ENCODE results near the gene KMO. TPM values are rescaled to one million over a fixed set of nuclear protein-coding genes. Genes with fewer than 3 reads are reported as not detected.

Gene KMO
- total and polyA plus RNA-seq, 2 donors (not counting 3 experiments of a cell fraction or from before 2014, with no cell fraction given): not detected

DNA sequence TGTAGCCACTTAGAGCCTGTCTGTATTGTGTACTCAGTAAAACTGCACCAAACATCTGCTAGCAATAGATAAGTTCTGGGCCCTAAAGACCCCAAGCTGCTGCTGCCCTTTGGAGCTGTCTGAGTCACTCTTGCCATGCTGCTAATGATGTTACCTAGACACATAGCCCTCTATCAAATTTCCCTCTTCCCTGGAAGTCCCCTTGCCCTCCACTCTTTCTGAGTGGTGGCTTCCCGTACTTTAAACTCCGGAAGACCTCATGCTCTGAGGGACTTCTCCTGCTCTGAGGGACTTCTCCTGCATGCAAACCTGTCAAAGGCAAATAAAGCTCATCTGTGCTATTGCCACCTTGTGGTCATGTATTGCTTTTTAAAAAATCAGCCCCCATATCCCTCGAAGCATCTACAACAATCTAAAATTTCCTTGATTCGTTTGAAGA lies 46.6 kb upstream of the KMO start:
- dilution Hi-C loops (cut with MboI; ENCODE audit: extremely low pct_ligation_motif_present, low sequenced_read_pairs): no loop called here
- no peak overlapping the region for H3K27ac ChIP-seq (ENCODE audit: insufficient read depth, low read depth, low read length)
- no peaks in the 10 kb centered on the region for H3K9me1 ChIP-seq (replicated peaks; ENCODE audit: control insufficient read depth, extremely low read depth, insufficient read depth, low read length)
- H3K4me1 ChIP-seq (ENCODE audit: control insufficient read depth, extremely low read depth, insufficient read depth, low read length): peaks cover 40% of the 10 kb centered on the region
- H3K9ac ChIP-seq (replicated peaks; ENCODE audit: extremely low read depth, insufficient read depth, low read length): no peak overlapping the region
- H4K20me1 ChIP-seq (replicated peaks; ENCODE audit: control insufficient read depth, extremely low read depth, insufficient read depth, low read length): no peaks in the 10 kb centered on the region
- intact Hi-C loops (cut with micrococcal nuclease): loop anchor here (1.0 to 10.0 kb wide), 5 partner anchors 61 to 1451 kb away; partner anchors contain the start of gene RGS7
- TF ChIP-seq, protein P1, sequence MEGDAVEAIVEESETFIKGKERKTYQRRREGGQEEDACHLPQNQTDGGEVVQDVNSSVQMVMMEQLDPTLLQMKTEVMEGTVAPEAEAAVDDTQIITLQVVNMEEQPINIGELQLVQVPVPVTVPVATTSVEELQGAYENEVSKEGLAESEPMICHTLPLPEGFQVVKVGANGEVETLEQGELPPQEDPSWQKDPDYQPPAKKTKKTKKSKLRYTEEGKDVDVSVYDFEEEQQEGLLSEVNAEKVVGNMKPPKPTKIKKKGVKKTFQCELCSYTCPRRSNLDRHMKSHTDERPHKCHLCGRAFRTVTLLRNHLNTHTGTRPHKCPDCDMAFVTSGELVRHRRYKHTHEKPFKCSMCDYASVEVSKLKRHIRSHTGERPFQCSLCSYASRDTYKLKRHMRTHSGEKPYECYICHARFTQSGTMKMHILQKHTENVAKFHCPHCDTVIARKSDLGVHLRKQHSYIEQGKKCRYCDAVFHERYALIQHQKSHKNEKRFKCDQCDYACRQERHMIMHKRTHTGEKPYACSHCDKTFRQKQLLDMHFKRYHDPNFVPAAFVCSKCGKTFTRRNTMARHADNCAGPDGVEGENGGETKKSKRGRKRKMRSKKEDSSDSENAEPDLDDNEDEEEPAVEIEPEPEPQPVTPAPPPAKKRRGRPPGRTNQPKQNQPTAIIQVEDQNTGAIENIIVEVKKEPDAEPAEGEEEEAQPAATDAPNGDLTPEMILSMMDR (IDR thresholded peaks at IDR 0.05; ENCODE audit: extremely low read depth in 1 of 2, insufficient read depth in 1 of 2, low read depth in 1 of 2, low read length in 2 of 2): peak; percentile 49 to 53
- TF ChIP-seq POLR2A (IDR thresholded peaks at IDR 0.05; ENCODE audit: low read depth, low read length): no peak
- FAIRE-seq (no peak), DNase-seq (ENCODE audit: low read depth, low spot score) (peak; percentile 44)
- CTCF ChIA-PET: interaction anchor here (0.6 to 2.0 kb wide), 46 partner anchors 9 to 1295 kb away, joined by 3 to 56 read pairs (median 5); partner anchors contain the start of genes FH and RGS7
- H3K4me3 ChIP-seq (replicated peaks in 1 of 3; ENCODE audit: insufficient read depth in 1 of 3, low read depth in 1 of 3, low read length in 3 of 3): no peak overlapping the region
- POLR2A ChIA-PET: no interaction called here
- H3K4me2 ChIP-seq (ENCODE audit: insufficient read depth, low read length): no peak overlapping the region
- BruUV-seq (replicated peaks): no TSS peak
- no peaks in the 10 kb centered on the region for H3K27me3 ChIP-seq (ENCODE audit: control insufficient read depth in 2 of 2, insufficient read depth in 2 of 2, low read length in 2 of 2)
- H3K36me3 ChIP-seq (ENCODE audit: control insufficient read depth in 2 of 2, extremely low read depth in 1 of 2, insufficient read depth in 2 of 2, low read length in 2 of 2): no peaks in the 10 kb centered on the region
- no peak overlapping the region for H2AFZ ChIP-seq (ENCODE audit: low read depth, low read length)
- no peaks in the 10 kb centered on the region for H3K9me3 ChIP-seq (replicated peaks; ENCODE audit: control insufficient read depth, insufficient read depth, low read length)
- no peaks in the 10 kb centered on the region for H3K79me2 ChIP-seq (ENCODE audit: control insufficient read depth, insufficient read depth, low read length)

DNA sequence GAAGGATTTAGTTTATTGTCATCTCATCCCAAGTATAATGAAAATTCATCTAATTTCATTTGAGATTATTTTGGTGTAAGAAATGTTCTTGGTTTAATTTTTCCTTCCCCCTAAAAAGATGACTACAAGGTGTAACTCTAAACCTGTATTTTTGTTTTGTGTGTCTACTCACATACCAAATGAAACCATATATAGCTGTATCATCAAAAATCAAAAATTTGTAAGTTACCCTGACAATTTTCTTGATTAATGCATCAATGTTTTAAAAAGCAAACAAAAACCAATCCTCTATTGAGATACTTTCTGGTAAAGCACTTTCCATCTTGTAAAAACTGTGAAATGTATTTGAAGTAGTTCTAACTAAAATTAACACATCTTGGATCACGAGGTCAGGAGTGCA lies 43.4 kb upstream of the KMO start:
- Histone ChIP-seq H3K9me1 (replicated peaks; ENCODE audit: control insufficient read depth, extremely low read depth, insufficient read depth, low read length) (no peaks in the 10 kb centered on the region), H3K27ac (ENCODE audit: insufficient read depth, low read depth, low read length) (no peak overlapping the region), H3K27me3 (ENCODE audit: control insufficient read depth in 2 of 2, insufficient read depth in 2 of 2, low read length in 2 of 2) (no peaks in the 10 kb centered on the region), H3K9ac (replicated peaks; ENCODE audit: extremely low read depth, insufficient read depth, low read length) (no peak overlapping the region), H3K4me3 (replicated peaks in 1 of 3; ENCODE audit: insufficient read depth in 1 of 3, low read depth in 1 of 3, low read length in 3 of 3) (no peak overlapping the region), H2AFZ (ENCODE audit: low read depth, low read length) (no peak overlapping the region), H3K79me2 (ENCODE audit: control insufficient read depth, insufficient read depth, low read length) (no peaks in the 10 kb centered on the region), H3K4me2 (ENCODE audit: insufficient read depth, low read length) (no peak overlapping the region), H3K9me3 (replicated peaks; ENCODE audit: control insufficient read depth, insufficient read depth, low read length) (no peaks in the 10 kb centered on the region), H4K20me1 (replicated peaks; ENCODE audit: control insufficient read depth, extremely low read depth, insufficient read depth, low read length) (no peaks in the 10 kb centered on the region), H3K4me1 (ENCODE audit: control insufficient read depth, extremely low read depth, insufficient read depth, low read length) (peaks cover 17% of the 10 kb centered on the region), H3K36me3 (ENCODE audit: control insufficient read depth in 2 of 2, extremely low read depth in 1 of 2, insufficient read depth in 2 of 2, low read length in 2 of 2) (no peaks in the 10 kb centered on the region)
- FAIRE-seq: no peak
- TF ChIP-seq GATA2 (IDR thresholded peaks at IDR 0.05; ENCODE audit: insufficient read depth, insufficient read length, low read depth, low read length) (no peak), FOS (IDR thresholded peaks at IDR 0.05; ENCODE audit: borderline replicate concordance, insufficient read depth, low read length) (no peak), JUN (IDR thresholded peaks at IDR 0.05; ENCODE audit: borderline replicate concordance, insufficient read depth, insufficient read length, low read depth) (no peak), POLR2A (IDR thresholded peaks at IDR 0.05; ENCODE audit: low read depth, low read length) (no peak), EZH2 (IDR thresholded peaks at IDR 0.05; ENCODE audit: borderline replicate concordance, low read depth, low read length, severe bottlenecking) (no peak), MYC (IDR thresholded peaks at IDR 0.05; ENCODE audit: low read depth, low read length) (no peak), POLR2AphosphoS5 (IDR thresholded peaks at IDR 0.05; ENCODE audit: insufficient read depth, low read depth, low read length) (no peak)
- TF ChIP-seq, protein P1 (IDR thresholded peaks at IDR 0.05; ENCODE audit: extremely low read depth in 1 of 2, insufficient read depth in 1 of 2, low read depth in 1 of 2, low read length in 2 of 2): no peak
- TF ChIP-seq, protein P2, sequence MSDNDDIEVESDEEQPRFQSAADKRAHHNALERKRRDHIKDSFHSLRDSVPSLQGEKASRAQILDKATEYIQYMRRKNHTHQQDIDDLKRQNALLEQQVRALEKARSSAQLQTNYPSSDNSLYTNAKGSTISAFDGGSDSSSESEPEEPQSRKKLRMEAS (IDR thresholded peaks at IDR 0.05; ENCODE audit: insufficient read depth, insufficient read length): no peak
- no peak for DNase-seq (ENCODE audit: low read depth, low spot score)
- BruUV-seq (replicated peaks): no TSS peak
- dilution Hi-C loops (cut with MboI; ENCODE audit: extremely low pct_ligation_motif_present, low sequenced_read_pairs): no loop called here
- intact Hi-C loops (cut with micrococcal nuclease): loop anchor here (10.0 kb wide), 1 partner anchor 1454 kb away; no protein-coding TSS in a partner anchor
- POLR2A ChIA-PET: no interaction called here
- CTCF ChIA-PET: interaction anchor here (1.2 to 1.6 kb wide), 3 partner anchors 18 to 757 kb away, joined by 4 to 7 read pairs (median 5); no protein-coding TSS in a partner anchor

All from endothelial cell of umbilical vein (primary cell).